GM12878 (cell line): ENCODE results near the gene PRMT2. TPM values are rescaled to one million over a fixed set of nuclear protein-coding genes. Genes with fewer than 3 reads are reported as not detected.

Source experiments
- ATAC-seq: fragments of 200-7000 bp; cut with Tn5 transposase; 3 replicates; pipeline ENCODE4 v1.9.1; 2020; ENCODE audit warnings: mild to moderate bottlenecking, moderate library complexity
- BruUV-seq: library from RNA; stranded (reverse); fragments of 400-500 nt; replicated peaks from 2 replicates; lab custom pipeline; 2021; lab: Mats Ljungman, UMichigan
- CTCF ChIA-PET: fragments of 300-600 bp; sonication (Branson Sonifier 250); formaldehyde crosslinking; extraction: SDS; loops from one replicate; lab custom pipeline; 2021; ENCODE audit warnings: inconsistent platforms; lab: Yijun Ruan, JAX
- POLR2A ChIA-PET: fragments of 350-600 bp; formaldehyde crosslinking; extraction: SDS; loops from one replicate; lab custom pipeline; 2021; ENCODE audit warnings: inconsistent platforms; lab: Charles Lee
- RAD21 ChIA-PET: fragments of 300-600 bp; sonication (Branson Sonifier 250); formaldehyde crosslinking; loops from one replicate; lab custom pipeline; 2023; ENCODE audit warnings: antibody characterized with exemption; ENCODE audit not compliant: unreplicated experiment; lab: Charles Lee
- SMC1A ChIA-PET: fragments of 300-600 bp; sonication (Branson Sonifier 250); formaldehyde crosslinking; loops from one replicate; lab custom pipeline; 2023; ENCODE audit not compliant: unreplicated experiment, uncharacterized antibody; lab: Charles Lee
- DNase-seq: peaks from one replicate; pipeline ENCODE4 v3.0.0-alpha.2; 2011; ENCODE audit warnings: low read depth, low spot score
- FAIRE-seq: peaks from 3 replicates; lab custom pipeline; 2011; peaks lifted over from hg19 to GRCh38; lab: Jason Lieb, UNC
- H2AFZ ChIP-seq: 2 replicates; pipeline ENCODE4 v1.6.0; 2011; ENCODE audit warnings: low read depth, low read length, control low read depth; ENCODE audit not compliant: control insufficient read depth
- H3K27ac ChIP-seq: 2 replicates; pipeline ENCODE4 v1.5.1; 2011; ENCODE audit warnings: control low read depth; ENCODE audit not compliant: control insufficient read depth, insufficient read depth
- H3K27me3 ChIP-seq, 2 experiments: replicated peaks in 1 of 2; 2 replicates each; pipeline versions ENCODE4 v1.6.0 to v1.6.1; 2011; ENCODE audit warnings: low read length in 1 of 2; ENCODE audit not compliant: control insufficient read depth in 2 of 2, insufficient read depth in 2 of 2
- H3K36me3 ChIP-seq, 2 experiments: 2 replicates each; pipeline ENCODE4 v1.5.1; 2011; ENCODE audit warnings: low read length in 1 of 2; ENCODE audit not compliant: control insufficient read depth in 2 of 2, insufficient read depth in 2 of 2
- H3K4me1 ChIP-seq: 2 replicates; pipeline ENCODE4 v1.6.1; 2011; ENCODE audit warnings: mild to moderate bottlenecking, low read length, moderate library complexity, mixed read lengths; ENCODE audit not compliant: control insufficient read depth, insufficient read depth
- H3K4me2 ChIP-seq: 2 replicates; pipeline ENCODE4 v1.6.0; 2011; ENCODE audit warnings: control low read depth; ENCODE audit not compliant: control insufficient read depth, insufficient read depth
- H3K4me3 ChIP-seq: fragments of 200-600 bp; sonication (generic); 2 replicates; pipeline ENCODE4 v1.5.1; 2016
- H3K79me2 ChIP-seq: 2 replicates; pipeline ENCODE4 v1.6.0; 2011; ENCODE audit warnings: low read length; ENCODE audit not compliant: control insufficient read depth, insufficient read depth
- H3K9ac ChIP-seq: 2 replicates; pipeline ENCODE4 v1.8.0; 2011; ENCODE audit warnings: low read length, control low read depth, mixed read lengths; ENCODE audit not compliant: control insufficient read depth, insufficient read depth
- H3K9me3 ChIP-seq: replicated peaks from 3 replicates; pipeline ENCODE4 v1.5.1; 2011; ENCODE audit warnings: mild to moderate bottlenecking, low read length; ENCODE audit not compliant: control insufficient read depth, insufficient read depth
- H4K20me1 ChIP-seq: 2 replicates; pipeline ENCODE4 v1.6.0; 2011; ENCODE audit not compliant: control insufficient read depth, insufficient read depth
- ATF7 ChIP-seq: fragments of 450-650 bp; IDR thresholded peaks from 2 replicates; pipeline ENCODE4 v1.6.1; 2016; ENCODE audit warnings: low read depth, mild to moderate bottlenecking
- CBX5 ChIP-seq: sonication (generic); IDR thresholded peaks from 2 replicates; pipeline ENCODE4 v1.6.1; 2016; ENCODE audit warnings: low read depth, moderate library complexity, mild to moderate bottlenecking, inconsistent platforms
- EED ChIP-seq: sonication (generic); IDR thresholded peaks from 2 replicates; pipeline ENCODE4 v1.6.1; 2016; ENCODE audit warnings: antibody characterized with exemption, low read depth
- HDAC2 ChIP-seq: fragments of 200-600 bp; sonication (generic); IDR thresholded peaks from 2 replicates; pipeline ENCODE4 v1.6.1; 2017
- IRF4 ChIP-seq: IDR thresholded peaks from 2 replicates; pipeline ENCODE4 v1.6.1; 2011; ENCODE audit warnings: low read depth, low read length
- NFXL1 ChIP-seq: fragments of 450-650 bp; IDR thresholded peaks from 2 replicates; pipeline ENCODE4 v1.6.1; 2017; ENCODE audit warnings: antibody characterized with exemption, mild to moderate bottlenecking, borderline replicate concordance
- NKRF ChIP-seq: fragments of 450-650 bp; conservative IDR thresholded peaks from 2 replicates; pipeline ENCODE4 v1.6.1; 2017; ENCODE audit warnings: mild to moderate bottlenecking, moderate library complexity
- NR2F1 ChIP-seq: fragments of 450-650 bp; conservative IDR thresholded peaks from 2 replicates; pipeline ENCODE4 v1.6.1; 2017; ENCODE audit warnings: mild to moderate bottlenecking
- POLR2AphosphoS2 ChIP-seq: IDR thresholded peaks from 2 replicates; pipeline ENCODE4 v1.6.1; 2011; ENCODE audit warnings: low read depth, mild to moderate bottlenecking, low read length, improper control_type of control experiment, moderate library complexity
- POLR2AphosphoS5 ChIP-seq: IDR thresholded peaks from 2 replicates; pipeline ENCODE4 v1.6.1; 2011; ENCODE audit warnings: mild to moderate bottlenecking, low read length, inconsistent platforms
- RELA ChIP-seq: fragments of 450-650 bp; IDR thresholded peaks from 2 replicates; pipeline ENCODE4 v1.8.0; 2014; ENCODE audit warnings: borderline replicate concordance; ENCODE audit not compliant: partially characterized antibody
- SMAD1 ChIP-seq: fragments of 450-650 bp; IDR thresholded peaks from 2 replicates; pipeline ENCODE4 v1.6.1; 2018; ENCODE audit warnings: mild to moderate bottlenecking, low read depth; ENCODE audit not compliant: partially characterized antibody
- SMC3 ChIP-seq: IDR thresholded peaks from 2 replicates; pipeline ENCODE4 v1.6.1; 2011; ENCODE audit warnings: low read length, improper control_type of control experiment, borderline replicate concordance
- TCF3 ChIP-seq: IDR thresholded peaks from 2 replicates; pipeline ENCODE4 v1.6.1; 2012; ENCODE audit warnings: low read depth, mild to moderate bottlenecking, low read length, borderline replicate concordance; ENCODE audit not compliant: insufficient read depth
- YBX1 ChIP-seq: fragments of 450-650 bp; IDR thresholded peaks from 2 replicates; pipeline ENCODE4 v1.6.1; 2016; ENCODE audit warnings: antibody characterized with exemption
- YY1 ChIP-seq: IDR thresholded peaks from 2 replicates; pipeline ENCODE4 v1.6.1; 2011; ENCODE audit warnings: low read depth, mild to moderate bottlenecking, low read length
- ZZZ3 ChIP-seq: IDR thresholded peaks from 2 replicates; pipeline ENCODE4 v1.6.1; 2011; ENCODE audit warnings: low read depth; ENCODE audit not compliant: control insufficient read depth, insufficient read length
- WGBS: methylation state at CpG from one replicate; pipeline ENCODE4 v1.1.6; 2016; ENCODE audit warnings: low lambda C conversion rate; ENCODE audit not compliant: insufficient replicate concordance, insufficient coverage; ENCODE audit errors: missing lambda C conversion rate; 5-methylcytosine and 5-hydroxymethylcytosine counted together
- in situ Hi-C: fragments of 300-500 bp; cut with MboI; formaldehyde crosslinking; loops from 9 replicates; pipeline ENCODE4 v1.14.3; 2018; ENCODE audit warnings: mixed read lengths
- intact Hi-C: fragments of 100-400 bp; cut with micrococcal nuclease; formaldehyde crosslinking; loops from one replicate; pipeline ENCODE4 v1.14.2; 2022; ENCODE audit not compliant: unreplicated experiment
- polyA plus RNA-seq, 11 experiments: library from polyadenylated mRNA; depleted of rRNA in 4 of 11; unstranded in 6 of 11; stranded (reverse) in 5 of 11; fragments of >200 nt; fragmentation: Nextera tagmentation in 4 of 11; fragmentation: Illumina TruSeq in 1 of 11; extraction: Ambion mirVana in 4 of 11; extraction: Trizol in 1 of 11; gene quantifications; 1 replicate in 1 of 11; 2 replicates in 10 of 11; pipeline versions ENCODE4 v1.2.1 to v1.2.3, GENCODE V29; 2011 to 2016; ENCODE audit warnings: inconsistent platforms in 2 of 11, missing spikeins in 2 of 11, low read depth in 1 of 11
- total RNA-seq, 4 experiments: library from RNA; depleted of rRNA in 3 of 4; stranded (reverse); fragments of >200 nt in 3 of 4; fragmentation: Illumina TruSeq in 1 of 4; extraction: Trizol in 1 of 4; gene quantifications; 2 replicates each; pipeline versions ENCODE4 v1.2.1 to v1.2.3, GENCODE V29; 2013 to 2021
- TF ChIP-seq, protein P1 (sequence below): fragments of 150-350 bp; IDR thresholded peaks from 2 replicates; pipeline ENCODE4 v1.6.1; 2014; ENCODE audit warnings: mild to moderate bottlenecking, low read depth, low read length

PRMT2 gene
- total and polyA plus RNA-seq, 10 of the 15 experiments (the other 5 are each of a cell fraction or from before 2014, with no cell fraction given), result 16.1 to 48.6 (median 36.2) TPM

GRCh38 chr21:46636550-46637285, 1.2 kb downstream of the PRMT2 start (continued):
- no peak for TF ChIP-seq CBX5
- TF ChIP-seq, all 136 proteins: peak for 0

DNA sequence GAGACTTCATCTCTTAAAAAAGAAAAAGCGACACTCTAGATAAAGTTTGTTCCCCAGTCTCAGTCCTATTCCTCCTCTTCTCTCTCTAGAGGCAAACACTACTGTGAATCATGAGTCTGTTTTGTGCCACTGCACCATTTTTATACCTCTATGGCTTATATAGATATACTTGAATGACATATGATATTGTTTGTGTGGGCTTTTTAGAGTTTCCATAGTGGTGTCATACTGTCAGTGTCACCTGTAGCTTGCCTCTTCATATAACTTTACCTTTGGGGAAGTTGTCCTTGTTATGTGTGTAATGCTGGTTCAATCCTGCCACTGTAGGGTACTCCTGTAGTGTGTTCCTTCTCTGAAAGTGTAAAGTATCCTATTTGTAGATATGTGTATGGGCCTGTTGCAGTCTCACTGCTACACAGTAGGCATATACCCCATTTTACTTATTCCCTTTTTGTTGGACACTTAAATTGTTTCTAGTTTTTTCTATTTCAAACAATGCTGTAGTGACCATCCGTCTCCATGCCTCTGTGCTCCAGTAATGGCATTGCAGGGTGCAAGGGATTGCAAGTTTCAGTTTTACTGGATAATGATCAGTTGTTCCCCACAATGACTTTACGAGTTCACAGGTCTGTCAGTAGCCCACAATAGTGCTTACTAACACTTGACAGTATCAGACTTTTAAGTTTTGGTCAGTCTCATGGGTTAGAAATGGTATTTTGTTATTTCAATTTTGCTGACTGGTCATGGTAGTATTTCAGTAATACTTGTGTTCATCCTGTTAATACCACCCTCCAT, 2.7 kb downstream of the PRMT2 start:
- DNase-seq (peak; percentile 35), FAIRE-seq (no peak), ATAC-seq (peak; percentile 47)
- BruUV-seq, result no TSS peak
- Histone ChIP-seq H3K9ac (no peak overlapping the region), H3K36me3 (peaks cover 0 to 7% of the 10 kb centered on the region in 2 experiments; a peak in 2 of 4 replicates), H4K20me1 (no peaks in the 10 kb centered on the region), H2AFZ (no peak overlapping the region), H3K27ac (no peak overlapping the region), H3K4me3 (peak overlapping the region; percentile 22; the same call in 1 of the 2 replicates), H3K27me3 (no peaks in the 10 kb centered on the region), H3K79me2 (peaks cover 12% of the 10 kb centered on the region), H3K4me1 (no peaks in the 10 kb centered on the region), H3K4me2 (peak overlapping the region; percentile 49), H3K9me3 (no peaks in the 10 kb centered on the region)
- 51% methylated on average over 3 of the region's 3 CpGs for WGBS
- RAD21 ChIA-PET, result no interaction called here
- POLR2A ChIA-PET, result no interaction called here
- intact Hi-C loops (no loop called here), in situ Hi-C loops (no loop called here)
- CTCF ChIA-PET, result interaction anchor here (0.7 to 1.7 kb wide), 4 partner anchors 138 to 495 kb away, joined by 4 to 5 read pairs (median 4); partner anchors contain the start of genes C21orf58 and PCNT
- SMC1A ChIA-PET, result interaction anchor here (1.2 to 4.1 kb wide), 4 partner anchors 30 to 138 kb away, joined by 4 to 17 read pairs (median 8); no protein-coding TSS in a partner anchor
- no peak for TF ChIP-seq ATF7
- no peak for TF ChIP-seq POLR2AphosphoS5
- no peak for TF ChIP-seq YBX1
- no peak for TF ChIP-seq RELA
- TF ChIP-seq, protein P1, sequence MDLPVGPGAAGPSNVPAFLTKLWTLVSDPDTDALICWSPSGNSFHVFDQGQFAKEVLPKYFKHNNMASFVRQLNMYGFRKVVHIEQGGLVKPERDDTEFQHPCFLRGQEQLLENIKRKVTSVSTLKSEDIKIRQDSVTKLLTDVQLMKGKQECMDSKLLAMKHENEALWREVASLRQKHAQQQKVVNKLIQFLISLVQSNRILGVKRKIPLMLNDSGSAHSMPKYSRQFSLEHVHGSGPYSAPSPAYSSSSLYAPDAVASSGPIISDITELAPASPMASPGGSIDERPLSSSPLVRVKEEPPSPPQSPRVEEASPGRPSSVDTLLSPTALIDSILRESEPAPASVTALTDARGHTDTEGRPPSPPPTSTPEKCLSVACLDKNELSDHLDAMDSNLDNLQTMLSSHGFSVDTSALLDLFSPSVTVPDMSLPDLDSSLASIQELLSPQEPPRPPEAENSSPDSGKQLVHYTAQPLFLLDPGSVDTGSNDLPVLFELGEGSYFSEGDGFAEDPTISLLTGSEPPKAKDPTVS, result no peak
- 0 out of 2 replicates have a peak, but pooled peaks have one; percentile 11 for TF ChIP-seq IRF4
- TF ChIP-seq POLR2AphosphoS2, result no peak
- 0 out of 2 replicates have a peak, but pooled peaks have one; percentile 35 for TF ChIP-seq NR2F1
- no peak for TF ChIP-seq TCF3
- no peak for TF ChIP-seq YY1
- TF ChIP-seq HDAC2, result no peak
- no peak for TF ChIP-seq SMAD1
- TF ChIP-seq SMC3, result no peak
- no peak for TF ChIP-seq NFXL1
- TF ChIP-seq ZZZ3, result no peak
- TF ChIP-seq EED, result 0 out of 2 replicates have a peak, but pooled peaks have one; percentile 29
- 0 out of 2 replicates have a peak, but pooled peaks have one; percentile 20 for TF ChIP-seq NKRF
